WTC11 (cell line): Measurements from ENCODE around the gene ELOVL2. TPM values are rescaled to one million over a fixed set of nuclear protein-coding genes. Genes with fewer than 3 reads are reported as not detected.

Experiments used
- ATAC-seq: fragments of 200-7000 bp; cut with Tn5 transposase; 2 replicates; pipeline ENCODE4 v1.10.0; 2021; ENCODE audit warnings: mild to moderate bottlenecking, moderate library complexity
- CTCF ChIA-PET: fragments of 300-600 bp; sonication (Branson Sonifier 250); formaldehyde crosslinking; loops from one replicate; lab custom pipeline; 2021; ENCODE audit warnings: antibody characterized with exemption; lab: Charles Lee
- POLR2A ChIA-PET: fragments of 350-600 bp; sonication (Branson Sonifier 250); formaldehyde crosslinking; loops from one replicate; lab custom pipeline; 2021; ENCODE audit warnings: antibody characterized with exemption; lab: Charles Lee
- DNase-seq: peaks from one replicate; pipeline ENCODE4 v3.0.0; 2021; ENCODE audit warnings: low spot score
- H3K27ac Mint-ChIP-seq: 2 replicates; pipeline ENCODE4 v1.8.0; 2021; ENCODE audit warnings: mixed read lengths
- H3K27me3 Mint-ChIP-seq: 2 replicates; pipeline ENCODE4 v1.8.0; 2021; ENCODE audit warnings: low read depth, mild to moderate bottlenecking, moderate library complexity, mixed read lengths
- H3K36me3 Mint-ChIP-seq: 2 replicates; pipeline ENCODE4 v1.8.0; 2021; ENCODE audit warnings: mixed read lengths
- H3K4me1 Mint-ChIP-seq: 2 replicates; pipeline ENCODE4 v1.8.0; 2022; ENCODE audit warnings: mixed read lengths
- H3K4me3 Mint-ChIP-seq: 2 replicates; pipeline ENCODE4 v1.8.0; 2021; ENCODE audit warnings: mild to moderate bottlenecking, moderate library complexity, mixed read lengths
- H3K9me3 Mint-ChIP-seq: 2 replicates; pipeline ENCODE4 v1.8.0; 2021; ENCODE audit warnings: mixed read lengths
- AFF4 ChIP-seq: sonication (generic); formaldehyde crosslinking; IDR thresholded peaks from 2 replicates; pipeline ENCODE4 v1.8.1; 2023; ENCODE audit warnings: mild to moderate bottlenecking, missing genetic modification reagents, borderline replicate concordance
- CBFB ChIP-seq: sonication (generic); formaldehyde crosslinking; IDR thresholded peaks from 2 replicates; pipeline ENCODE4 v1.8.1; 2022; ENCODE audit warnings: mild to moderate bottlenecking, low read depth, missing genetic modification reagents
- ELF4 ChIP-seq: sonication (generic); formaldehyde crosslinking; IDR thresholded peaks from 2 replicates; pipeline ENCODE4 v1.8.1; 2022; ENCODE audit warnings: low read depth, mild to moderate bottlenecking, moderate library complexity, missing genetic modification reagents
- EMX1 ChIP-seq: fragments of 250-450 bp; sonication (Bioruptor Pico); IDR thresholded peaks from 2 replicates; pipeline ENCODE4 v1.8.0; 2021; ENCODE audit warnings: mild to moderate bottlenecking
- ESRRA ChIP-seq: sonication (generic); formaldehyde crosslinking; IDR thresholded peaks from 2 replicates; pipeline ENCODE4 v1.8.1; 2022; ENCODE audit warnings: mild to moderate bottlenecking, missing genetic modification reagents, borderline replicate concordance
- MYBL2 ChIP-seq: sonication (generic); formaldehyde crosslinking; IDR thresholded peaks from 2 replicates; pipeline ENCODE4 v1.8.1; 2023; ENCODE audit warnings: mild to moderate bottlenecking, moderate library complexity, missing genetic modification reagents
- NR2C2 ChIP-seq: sonication (generic); formaldehyde crosslinking; IDR thresholded peaks from 2 replicates; pipeline ENCODE4 v1.8.0; 2022; ENCODE audit warnings: mild to moderate bottlenecking, missing genetic modification reagents
- OVOL2 ChIP-seq: fragments of 250-450 bp; sonication (Bioruptor Pico); IDR thresholded peaks from 2 replicates; pipeline ENCODE4 v1.9.0; 2021; ENCODE audit warnings: mild to moderate bottlenecking, borderline replicate concordance
- PRDM15 ChIP-seq: sonication (generic); formaldehyde crosslinking; IDR thresholded peaks from 2 replicates; pipeline ENCODE4 v1.8.0; 2022; ENCODE audit warnings: missing genetic modification reagents
- SMAD3 ChIP-seq: sonication (generic); formaldehyde crosslinking; IDR thresholded peaks from 2 replicates; pipeline ENCODE4 v1.8.0; 2022; ENCODE audit warnings: missing genetic modification reagents, mild to moderate bottlenecking, borderline replicate concordance
- TCF7 ChIP-seq: sonication (generic); formaldehyde crosslinking; IDR thresholded peaks from 2 replicates; pipeline ENCODE4 v1.8.0; 2022; ENCODE audit warnings: mild to moderate bottlenecking, low read depth, missing genetic modification reagents, moderate library complexity
- ZNF263 ChIP-seq: sonication (generic); formaldehyde crosslinking; IDR thresholded peaks from 2 replicates; pipeline ENCODE4 v1.8.1; 2022; ENCODE audit warnings: low read depth, mild to moderate bottlenecking, moderate library complexity, missing genetic modification reagents
- ZNF532 ChIP-seq: fragments of 250-450 bp; sonication (Bioruptor Pico); IDR thresholded peaks from 2 replicates; pipeline ENCODE4 v1.9.0; 2021; ENCODE audit warnings: mild to moderate bottlenecking, borderline replicate concordance
- total RNA-seq: library from RNA; stranded (reverse); gene quantifications from 3 replicates; pipeline ENCODE4 v1.2.3, GENCODE V29; 2021

The ELOVL2 gene
- total RNA-seq, 1 experiment from 2014 or later: 2.0 TPM

- TF ChIP-seq ZNF532 (CRISPR knock-in tag): no peak
- no peak for TF ChIP-seq AFF4 (CRISPR knock-in tag)
- no peak for TF ChIP-seq ZNF263
Observed at GRCh38 chr6:10939840-10940239, 104.3 kb downstream of the ELOVL2 start (continued).

- ATAC-seq (no peak), DNase-seq (no peak)
- Mint-ChIP-seq H3K4me3 (no peak overlapping the region), H3K36me3 (peaks cover 21% of the 10 kb centered on the region), H3K27me3 (no peaks in the 10 kb centered on the region; the same call in 1 of the 2 replicates), H3K4me1 (no peaks in the 10 kb centered on the region), H3K27ac (no peak overlapping the region), H3K9me3 (peaks cover 6% of the 10 kb centered on the region)
- ChIA-PET POLR2A (no interaction called here), CTCF (interaction anchor here (1.0 to 1.1 kb wide), 2 partner anchors 21 to 136 kb away, joined by 4 read pairs; no protein-coding TSS in a partner anchor)
- TF ChIP-seq MYBL2 (CRISPR knock-in tag) (no peak), TCF7 (CRISPR knock-in tag) (no peak), EMX1 (no peak), SMAD3 (no peak), ESRRA (no peak), PRDM15 (CRISPR knock-in tag) (no peak), OVOL2 (CRISPR knock-in tag) (no peak), CBFB (CRISPR knock-in tag) (no peak), NR2C2 (CRISPR knock-in tag) (no peak), ELF4 (CRISPR knock-in tag) (no peak)
Observed at GRCh38 chr6:10933126-10933525, 111.0 kb downstream of the ELOVL2 start.

Other genes starting within 250 kb of the ELOVL2 start
- 0.07 to 0.21 TPM (median 0.16 TPM) in 3 replicates for gene MAK, start 205.8 kb downstream of the ELOVL2 start, total RNA-seq
- gene GCM2, start 162.3 kb downstream of the ELOVL2 start, total RNA-seq: 0.07 to 0.09 TPM in 2 of 3 replicates, not detected in the other
- 5.4 to 6.7 TPM (median 6.3 TPM) in 3 replicates for gene SYCP2L, start 157.3 kb downstream of the ELOVL2 start, total RNA-seq
- 7.2 to 9.7 TPM (median 7.4 TPM) in 3 replicates for gene SMIM13, start 49.5 kb upstream of the ELOVL2 start, total RNA-seq
- not detected in 3 replicates for gene ERVFRD-1, start 67.4 kb upstream of the ELOVL2 start, total RNA-seq
- 7.0 to 9.8 TPM (median 8.3 TPM) in 3 replicates for gene NEDD9, start 188.4 kb upstream of the ELOVL2 start, total RNA-seq